ENCODE measurements around the gene CNPY4.
A peak's percentile ranks its signal among the peaks of the same experiment; 100 is the strongest.

CNPY4 gene, protein sequence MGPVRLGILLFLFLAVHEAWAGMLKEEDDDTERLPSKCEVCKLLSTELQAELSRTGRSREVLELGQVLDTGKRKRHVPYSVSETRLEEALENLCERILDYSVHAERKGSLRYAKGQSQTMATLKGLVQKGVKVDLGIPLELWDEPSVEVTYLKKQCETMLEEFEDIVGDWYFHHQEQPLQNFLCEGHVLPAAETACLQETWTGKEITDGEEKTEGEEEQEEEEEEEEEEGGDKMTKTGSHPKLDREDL

DNA sequence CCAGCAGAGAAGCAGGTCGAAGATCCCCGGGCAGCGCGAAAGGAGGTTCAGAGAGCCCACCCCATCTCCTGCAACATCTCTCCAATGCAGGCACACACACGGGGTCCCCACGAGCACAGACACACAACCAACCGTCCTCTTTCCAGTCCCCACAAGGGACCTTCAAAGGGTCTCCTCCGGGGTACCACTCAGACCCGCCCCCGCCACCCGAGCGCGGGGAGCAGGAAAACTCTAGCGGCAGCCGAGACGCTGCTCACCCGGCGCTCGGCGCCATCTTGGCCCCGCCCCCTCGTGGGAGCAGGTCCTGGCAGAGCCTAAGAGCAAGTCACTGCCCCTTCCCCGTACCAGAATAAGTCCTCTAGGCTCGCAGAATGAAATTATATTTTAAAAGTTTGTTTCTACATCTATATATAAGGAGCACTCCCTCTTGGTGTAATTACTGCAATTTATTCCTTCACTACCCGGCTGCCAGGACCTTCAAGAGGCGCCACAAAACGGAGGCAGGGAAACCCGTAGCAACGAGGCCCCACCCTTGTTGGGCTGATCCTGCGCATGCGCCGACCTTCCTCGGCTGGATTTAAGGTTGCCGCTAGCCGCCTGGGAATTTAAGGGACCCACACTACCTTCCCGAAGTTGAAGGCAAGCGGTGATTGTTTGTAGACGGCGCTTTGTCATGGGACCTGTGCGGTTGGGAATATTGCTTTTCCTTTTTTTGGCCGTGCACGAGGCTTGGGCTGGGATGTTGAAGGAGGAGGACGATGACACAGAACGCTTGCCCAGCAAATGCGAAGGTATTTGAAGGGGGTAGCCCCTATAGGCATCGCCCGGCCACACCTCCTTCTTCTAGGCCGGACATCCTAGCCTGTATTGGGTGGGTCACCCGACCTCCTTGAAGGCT lies at the start of gene CNPY4, which contains the start of gene TAF6:
Gene CNPY4 (plus strand): TSS at position 563 of the 898 bp plus-strand sequence. CDS start 111 bp downstream, at position 674.
Gene TAF6 (minus strand): TSS at position 287 of the 898 bp plus-strand sequence. CDS start 5,149 bp downstream, outside the sequence.
- peak; percentile 100 for DNase-seq (ENCODE audit: low spot score)

DNA sequence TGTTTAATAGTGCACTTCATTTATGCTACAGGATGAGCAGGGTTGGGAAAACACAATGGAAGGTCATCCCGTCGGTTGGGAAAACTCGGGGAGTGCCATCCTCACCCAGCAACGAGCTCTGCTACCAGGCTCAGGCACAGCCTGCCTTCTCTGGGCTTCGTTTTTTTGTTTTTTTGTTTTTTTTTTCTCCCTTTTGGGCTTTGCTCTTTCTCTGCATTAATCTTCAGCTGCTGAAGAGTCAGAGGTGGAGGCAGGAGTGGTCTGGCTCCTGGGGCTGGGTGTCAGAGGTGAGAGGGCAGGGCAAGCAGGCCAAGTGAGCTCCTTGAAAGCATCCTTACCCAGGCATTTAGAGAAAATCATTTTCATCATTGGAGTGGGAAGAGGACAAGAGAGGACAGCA lies 49.4 kb upstream of the CNPY4 start:
- no peak for DNase-seq (ENCODE audit: low spot score)

DNA sequence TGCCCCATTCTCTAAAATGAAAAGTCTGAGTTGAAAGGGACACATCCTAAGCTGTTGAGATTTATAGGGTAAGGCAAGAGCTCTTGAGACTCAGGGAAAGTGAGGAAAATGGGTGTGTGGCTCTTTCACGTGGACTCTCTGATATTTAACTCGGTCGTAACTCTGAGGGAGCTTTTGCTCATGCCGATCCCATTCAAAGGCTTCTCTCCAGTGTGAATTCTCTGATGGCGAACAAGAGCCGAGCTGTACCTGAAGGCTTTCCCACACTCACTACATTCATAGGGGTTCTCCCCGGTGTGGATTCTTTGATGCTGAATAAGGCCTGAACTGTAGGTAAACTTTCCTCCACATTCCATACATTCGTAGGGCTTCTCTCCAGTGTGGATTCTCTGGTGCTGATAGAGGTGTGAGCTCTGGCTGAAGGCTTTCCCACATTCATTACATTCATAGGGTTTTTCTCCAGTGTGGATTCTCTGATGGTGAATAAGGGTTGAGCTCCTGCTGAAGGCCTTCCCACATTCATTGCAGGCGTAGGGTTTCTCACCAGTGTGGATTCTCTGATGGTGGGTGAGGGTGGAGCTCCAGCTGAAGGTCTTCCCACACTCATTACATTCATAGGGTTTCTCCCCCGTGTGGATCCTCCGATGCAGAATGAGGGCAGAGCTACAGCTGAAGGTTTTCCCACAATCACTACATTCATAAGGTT lies 48.3 kb upstream of the CNPY4 start:
- no peak for DNase-seq (ENCODE audit: low spot score)

DNA sequence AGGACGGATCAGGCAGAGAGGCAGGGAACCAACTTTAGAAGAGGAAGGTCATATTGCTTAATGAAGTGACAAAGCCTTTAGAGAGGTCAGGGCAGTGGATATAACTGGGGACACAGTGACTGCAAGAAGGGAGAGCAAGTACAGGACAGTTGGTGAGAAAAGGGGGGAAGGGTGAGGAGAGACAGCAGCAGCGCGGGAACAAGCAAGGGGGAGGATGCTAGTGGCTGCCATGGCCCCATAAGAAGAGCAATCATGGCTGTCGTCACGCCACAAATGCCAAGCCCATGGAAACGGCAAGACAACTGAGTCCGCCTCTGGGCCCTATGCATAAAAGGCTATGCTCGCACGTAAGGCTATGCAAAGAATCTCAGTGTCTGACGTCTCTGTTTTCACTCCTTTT lies 47.0 kb upstream of the CNPY4 start:
- no peak for DNase-seq (ENCODE audit: low spot score)

DNA sequence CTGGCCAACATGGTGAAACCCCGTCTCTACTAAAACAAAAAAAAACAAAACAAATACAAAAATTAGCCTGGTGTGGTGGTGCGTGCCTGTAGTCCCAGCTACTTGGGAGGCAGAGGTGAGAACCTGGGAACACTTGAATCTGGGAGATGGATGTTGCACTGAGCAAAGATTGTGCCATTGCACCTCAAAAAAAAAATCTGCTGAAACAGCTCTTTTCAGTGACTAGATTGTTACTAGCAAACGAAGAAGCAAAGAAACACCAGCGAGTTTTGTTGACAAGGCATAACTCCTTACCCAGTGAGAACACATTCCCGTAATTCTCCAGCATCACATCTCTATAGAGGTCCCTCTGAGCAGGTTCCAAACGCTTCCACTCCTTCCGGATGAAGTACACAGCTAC lies 44.6 kb upstream of the CNPY4 start:
- no peak for DNase-seq (ENCODE audit: low spot score)

DNA sequence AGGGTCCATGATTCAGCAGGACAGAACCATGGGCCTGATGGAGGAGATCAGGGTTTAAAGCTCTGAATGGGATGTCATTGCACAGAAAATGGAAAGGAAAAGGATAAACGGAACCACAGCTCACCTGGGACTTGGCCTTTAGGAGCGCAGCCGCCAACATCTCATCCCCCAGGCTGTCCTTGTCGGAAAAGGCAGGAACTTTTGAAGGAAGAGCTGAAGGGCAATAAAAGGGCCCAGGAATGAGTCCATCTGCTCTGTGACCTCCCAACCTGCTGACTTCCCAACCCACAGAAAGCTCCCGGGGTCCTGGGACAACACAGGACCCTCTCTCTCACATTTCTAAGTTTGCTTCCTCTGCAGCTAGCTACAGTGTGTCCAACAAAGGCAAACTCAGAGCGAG lies 44.0 kb upstream of the CNPY4 start:
- no peak for DNase-seq (ENCODE audit: low spot score)

DNA sequence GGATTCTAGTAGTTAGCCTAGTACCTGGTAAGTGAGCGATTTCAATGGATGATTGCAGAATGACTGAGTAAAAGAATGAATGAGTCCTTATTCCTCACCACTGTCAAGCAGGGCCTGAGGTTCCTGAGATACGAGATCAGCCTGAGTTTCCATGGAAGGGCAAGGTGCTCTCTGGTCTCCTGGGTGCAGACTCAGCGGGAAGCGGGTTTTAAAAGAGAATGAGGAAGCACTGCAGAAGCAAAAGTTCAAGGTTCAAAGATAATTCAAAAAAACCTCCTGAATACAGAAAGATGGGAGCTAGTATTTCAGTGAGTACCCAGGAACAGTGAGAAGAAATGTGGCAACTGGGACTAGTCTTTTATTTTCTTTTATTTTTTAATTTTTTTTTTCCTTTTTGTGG lies 42.2 kb upstream of the CNPY4 start:
- DNase-seq (ENCODE audit: low spot score), result no peak

DNA sequence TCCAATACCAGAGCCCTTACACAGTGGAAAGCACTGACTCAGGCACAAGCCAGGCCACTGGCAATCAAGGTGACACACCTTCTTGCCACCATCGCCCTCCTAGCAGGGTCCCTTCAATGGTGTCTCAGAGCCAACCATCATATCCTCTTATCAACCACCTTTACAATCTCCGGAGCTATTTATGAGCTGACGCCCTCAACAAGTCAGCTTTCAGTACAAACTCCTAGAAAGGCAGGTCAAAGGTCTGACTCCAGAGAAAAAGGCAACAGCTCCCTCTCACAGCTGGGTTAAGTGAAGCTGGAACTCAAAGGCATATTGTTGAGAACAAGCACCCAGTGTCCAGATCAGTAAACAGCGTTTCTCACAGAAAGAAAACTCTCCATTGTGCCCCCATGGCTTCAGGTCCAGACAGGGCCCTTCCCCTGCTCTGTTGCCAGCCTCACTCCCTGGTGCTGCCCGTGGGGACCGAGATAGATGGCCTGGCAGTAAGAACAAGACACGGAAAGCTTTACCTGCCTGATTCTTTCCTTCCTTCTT lies 40.3 kb upstream of the CNPY4 start:
- no peak for DNase-seq (ENCODE audit: low spot score)

DNA sequence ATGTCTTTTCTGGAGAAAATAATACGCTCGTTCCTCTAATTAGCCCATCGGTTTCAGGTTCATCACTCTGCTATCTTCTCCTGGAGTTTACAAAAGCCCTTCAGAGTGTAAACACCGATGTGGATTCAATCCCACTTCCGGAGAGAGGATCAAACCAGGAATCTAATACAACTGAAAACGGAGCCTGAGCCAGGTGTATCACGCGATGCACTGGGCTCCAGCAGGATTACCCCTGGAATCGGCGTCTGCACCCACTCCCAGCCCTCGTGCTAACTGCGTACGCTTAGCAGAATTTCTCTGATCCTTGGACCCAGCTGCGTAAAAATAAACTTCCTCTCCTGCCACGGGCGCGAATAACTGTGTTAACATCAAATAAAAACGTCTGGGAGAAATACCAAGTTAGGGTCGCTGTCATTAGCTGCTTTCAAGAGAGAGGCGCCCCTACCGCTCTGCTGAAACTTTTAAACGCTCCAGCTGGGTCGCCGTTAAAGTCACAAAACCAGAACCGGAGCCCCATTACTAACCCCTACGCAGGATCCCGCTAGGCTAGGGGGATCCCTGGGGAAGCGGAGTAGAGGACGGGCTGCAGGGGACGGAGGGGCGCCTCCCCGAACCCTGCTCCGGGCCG lies 38.4 kb upstream of the CNPY4 start:
- DNase-seq (ENCODE audit: low spot score), result peak; percentile 18

DNA sequence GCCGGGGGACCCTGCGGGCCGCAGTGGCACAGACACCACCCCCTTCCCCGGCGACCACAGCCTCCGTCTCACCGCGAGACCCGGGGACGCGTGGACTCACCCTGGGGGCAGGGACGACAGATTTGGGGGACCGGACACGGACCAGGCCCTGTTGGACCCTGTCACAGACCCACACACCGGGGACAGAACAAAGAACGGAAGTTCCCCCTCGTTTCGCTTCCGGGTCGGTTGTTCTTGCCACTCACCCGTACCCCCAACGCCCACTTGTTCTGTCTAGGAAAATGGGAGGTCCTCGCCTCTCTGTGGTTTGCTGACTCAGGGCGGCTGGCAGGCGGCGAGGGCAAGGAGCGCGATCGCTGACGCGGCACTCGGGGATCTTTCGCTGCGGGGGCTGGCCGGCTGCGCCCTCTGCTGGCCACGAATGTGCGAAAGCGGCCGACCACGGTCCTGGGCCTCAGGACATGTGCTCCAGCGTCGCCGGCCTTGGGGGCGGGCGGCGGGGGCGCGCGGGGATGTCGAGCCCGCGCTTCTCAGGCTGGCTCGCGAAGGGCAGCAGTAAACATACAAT lies 37.8 kb upstream of the CNPY4 start, which contains the start of gene ZNF3:
Gene ZNF3 (minus strand): TSS at position 189 of the 568 bp plus-strand sequence. CDS start 4,366 bp downstream, outside the sequence.
- DNase-seq (ENCODE audit: low spot score), result peak; percentile 97

DNA sequence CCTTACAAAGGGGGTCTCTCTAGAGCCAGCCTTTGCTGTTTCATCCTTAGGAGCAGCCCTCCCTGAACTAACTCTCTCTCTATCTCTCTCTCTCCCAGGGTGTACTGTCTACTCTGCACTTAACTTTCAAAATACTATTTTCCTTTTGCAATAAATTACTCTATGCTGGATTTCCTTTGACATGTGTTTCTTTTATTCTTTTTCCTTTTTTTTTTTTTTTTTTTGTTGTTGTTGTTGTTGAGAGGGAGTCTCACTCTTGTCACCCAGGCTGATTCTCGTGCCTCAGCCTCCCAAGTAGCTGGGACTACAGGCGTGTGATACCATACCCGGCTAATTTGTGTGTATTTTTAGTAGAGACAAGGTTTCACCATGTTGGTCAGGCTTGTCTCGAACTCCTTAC lies 36.5 kb upstream of the CNPY4 start:
- DNase-seq (ENCODE audit: low spot score), result no peak

DNA sequence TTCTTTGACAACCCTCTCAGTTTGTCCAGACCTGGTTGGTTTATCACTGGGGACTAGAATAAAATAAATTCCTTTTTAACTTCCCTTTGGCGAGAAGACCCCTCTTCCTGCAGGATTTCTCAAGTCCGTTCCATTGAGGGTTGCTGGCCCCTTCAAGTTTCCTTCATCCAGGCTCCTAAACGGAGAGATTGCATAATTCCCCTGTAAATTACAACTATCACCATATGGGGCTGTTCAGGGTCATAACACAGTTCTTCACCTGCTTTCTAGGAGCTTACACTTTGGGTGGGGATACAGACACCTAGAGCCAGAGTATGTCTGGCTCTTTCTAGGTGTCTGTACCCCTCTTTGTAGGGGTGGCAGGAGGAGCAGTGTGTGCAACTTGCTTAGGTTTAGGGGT lies 33.9 kb upstream of the CNPY4 start:
- DNase-seq (ENCODE audit: low spot score), result no peak

DNA sequence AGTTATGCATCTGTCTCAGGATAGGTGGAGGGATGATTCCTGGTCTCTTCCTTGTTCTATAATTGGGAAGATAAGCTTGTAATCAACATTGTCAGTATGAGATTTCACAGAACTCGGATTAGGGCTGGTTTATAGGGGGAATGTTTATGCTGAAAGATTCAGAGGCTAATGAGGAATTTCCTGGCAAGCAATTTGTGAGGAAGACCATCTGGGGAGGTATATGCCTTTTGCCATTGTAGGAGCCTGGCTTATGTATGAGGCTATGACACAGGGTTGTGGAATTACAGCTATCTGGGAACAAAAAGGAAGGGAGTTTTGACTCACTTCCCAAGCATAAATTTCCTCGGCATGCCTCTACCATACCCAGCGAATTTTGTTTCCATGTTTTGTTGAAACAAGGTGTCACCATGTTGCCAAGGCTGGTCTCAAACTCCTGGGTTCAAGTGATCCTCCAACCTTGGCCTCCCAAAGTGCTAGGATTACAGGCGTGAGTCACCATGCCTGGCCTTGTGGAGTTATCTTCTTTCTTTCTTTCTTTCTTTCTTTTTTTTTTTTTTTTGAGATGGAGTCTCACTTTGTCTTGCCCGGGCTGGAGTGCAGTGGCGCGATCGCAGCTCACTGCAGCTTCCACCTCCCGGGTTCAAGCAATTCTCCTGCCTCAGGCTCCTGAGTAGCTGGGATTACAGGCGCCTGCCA lies 32.2 kb upstream of the CNPY4 start:
- peak; percentile 74 for DNase-seq (ENCODE audit: low spot score)

DNA sequence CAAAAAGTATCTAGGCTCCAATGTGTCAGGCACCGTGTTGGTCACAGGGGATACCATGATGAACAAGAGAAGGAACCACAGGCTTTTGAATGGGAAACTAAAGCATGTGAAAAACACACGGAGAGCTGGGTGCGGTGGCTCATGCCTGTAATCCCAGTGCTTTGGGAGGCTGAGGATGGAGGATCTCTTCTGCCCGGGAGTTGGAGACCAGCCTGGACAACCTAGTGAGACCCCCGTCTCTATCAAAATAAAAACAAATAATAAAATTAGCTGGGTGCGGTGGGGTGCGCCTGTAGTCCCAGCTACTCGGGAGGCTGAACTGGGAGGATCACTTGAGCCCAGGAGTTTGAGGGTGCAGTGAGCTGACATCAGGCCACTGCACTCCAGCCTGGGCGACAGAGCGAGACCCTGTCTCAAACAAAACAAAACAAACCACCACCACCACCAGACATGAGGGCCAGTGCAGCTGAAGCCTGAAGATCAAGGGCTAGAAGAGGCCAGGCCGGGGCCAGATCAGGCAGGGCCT lies 31.3 kb upstream of the CNPY4 start:
- DNase-seq (ENCODE audit: low spot score), result no peak

DNA sequence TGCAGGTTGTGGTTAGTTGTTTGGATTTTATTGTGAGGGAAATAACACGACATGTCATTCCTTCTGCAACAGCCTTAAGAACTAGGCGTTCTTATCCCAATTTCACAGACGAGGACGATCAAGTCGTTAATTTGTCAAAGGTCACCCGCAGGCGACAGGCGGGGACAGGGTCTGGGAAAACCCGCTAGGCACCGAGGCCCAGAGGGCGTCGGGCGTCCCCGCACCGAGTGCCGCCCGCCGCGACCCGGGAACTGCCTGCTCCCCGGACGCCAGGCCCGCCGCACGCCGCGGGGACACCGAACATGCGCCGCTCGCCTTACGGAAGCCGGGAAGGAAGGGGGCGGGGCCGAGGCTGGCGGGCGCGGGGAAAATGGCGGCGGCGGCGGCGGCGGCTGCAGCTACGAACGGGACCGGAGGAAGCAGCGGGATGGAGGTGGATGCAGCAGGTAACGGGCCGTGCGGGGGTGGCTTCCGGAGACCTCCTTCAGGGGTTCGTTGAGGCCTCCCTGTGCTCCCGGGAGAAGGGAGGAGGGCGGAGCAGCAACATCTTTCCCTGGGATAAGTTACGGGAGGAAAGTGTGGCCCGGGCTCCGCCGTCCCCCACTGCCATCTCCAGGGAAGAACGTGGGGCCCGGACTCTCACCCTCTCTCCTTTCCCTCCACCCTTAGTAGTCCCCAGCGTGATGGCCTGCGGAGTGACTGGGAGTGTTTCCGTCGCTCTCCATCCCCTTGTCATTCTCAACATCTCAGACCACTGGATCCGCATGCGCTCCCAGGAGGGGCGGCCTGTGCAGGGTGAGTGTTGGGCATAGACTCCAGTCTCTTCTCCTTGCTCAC lies 30.6 kb upstream of the CNPY4 start, which contains the start of gene COPS6:
Gene COPS6 (plus strand): TSS at position 349 of the 837 bp plus-strand sequence. CDS start 22 bp downstream, at position 371.
- DNase-seq (ENCODE audit: low spot score), result peak; percentile 87

DNA sequence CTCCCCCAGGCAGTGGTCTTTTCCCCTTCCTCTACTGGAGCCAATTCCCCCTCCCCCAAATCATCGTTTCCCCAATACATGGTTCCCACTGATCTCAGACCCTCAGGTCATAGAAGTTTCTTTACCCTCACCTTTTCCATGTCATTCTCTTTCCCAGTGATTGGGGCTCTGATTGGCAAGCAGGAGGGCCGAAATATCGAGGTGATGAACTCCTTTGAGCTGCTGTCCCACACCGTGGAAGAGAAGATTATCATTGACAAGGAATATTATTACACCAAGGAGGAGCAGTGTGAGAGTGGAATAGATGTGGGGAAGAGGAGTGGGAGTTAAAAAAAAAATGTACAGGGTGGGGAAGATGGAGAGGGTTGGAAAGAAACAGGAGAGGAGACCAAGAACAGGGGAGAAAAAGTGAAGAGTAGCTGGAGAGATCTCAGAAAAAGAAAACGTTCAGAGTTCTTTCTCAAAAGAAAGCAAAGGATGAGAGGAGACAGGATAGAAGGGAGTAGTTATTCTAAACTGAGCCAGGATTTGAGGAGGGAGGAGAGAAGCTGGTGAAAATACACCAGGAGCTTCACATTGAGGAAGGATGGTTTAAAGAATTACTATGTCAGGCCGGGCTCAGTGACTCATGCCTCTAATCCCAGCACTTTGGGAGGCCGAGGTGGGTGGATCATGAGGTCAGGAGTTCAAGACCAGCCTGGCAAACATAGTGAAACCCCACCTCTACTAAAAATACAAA lies 29.8 kb upstream of the CNPY4 start:
- no peak for DNase-seq (ENCODE audit: low spot score)

DNA sequence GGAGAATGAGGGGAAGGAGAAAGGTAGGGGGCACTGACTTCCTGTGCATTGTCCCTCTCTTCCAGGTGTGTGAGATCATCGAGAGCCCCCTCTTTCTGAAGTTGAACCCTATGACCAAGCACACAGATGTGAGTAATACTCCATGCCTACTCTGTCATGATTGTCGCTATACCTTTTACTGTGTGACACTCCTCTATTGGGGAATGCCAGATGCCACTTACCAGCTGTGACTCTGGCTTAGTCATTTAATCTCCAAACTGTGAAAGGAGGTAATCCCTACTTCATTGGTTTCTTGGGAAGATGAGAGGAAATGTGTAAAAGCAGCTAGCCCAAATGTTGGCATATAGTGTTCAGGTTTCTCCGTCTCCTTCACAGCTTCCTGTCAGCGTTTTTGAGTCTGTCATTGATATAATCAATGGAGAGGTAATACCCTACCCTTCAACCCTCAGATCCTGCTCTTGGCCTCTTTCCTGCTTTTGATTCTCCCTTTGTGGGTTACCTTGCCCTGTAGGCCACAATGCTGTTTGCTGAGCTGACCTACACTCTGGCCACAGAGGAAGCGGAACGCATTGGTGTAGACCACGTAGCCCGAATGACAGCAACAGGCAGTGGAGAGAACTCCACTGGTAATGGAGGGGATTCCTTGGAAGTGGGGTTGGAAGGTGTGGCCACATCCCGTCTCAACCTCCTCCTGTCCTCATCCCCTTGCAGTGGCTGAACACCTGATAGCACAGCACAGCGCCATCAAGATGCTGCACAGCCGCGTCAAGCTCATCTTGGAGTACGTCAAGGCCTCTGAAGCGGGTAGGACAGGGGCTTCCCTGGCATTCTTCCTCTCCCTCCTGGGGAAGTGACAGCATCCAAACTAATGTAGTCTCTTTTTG lies 28.7 kb upstream of the CNPY4 start:
- DNase-seq (ENCODE audit: low spot score), result no peak
